Mesodermal cell (in vitro differentiated cells): ENCODE results near the gene PEX11B.
"Not testable (repeated sequence)": the region's sequence is repeated elsewhere in the genome, so short reads cannot be mapped to it uniquely, and the experiment has no call there.

Experiments
- H3K27ac ChIP-seq: 2 replicates; pipeline ENCODE4 v1.7.0; 2013; ENCODE audit warnings: mild to moderate bottlenecking, low read depth, low read length, moderate library complexity; ENCODE audit not compliant: severe bottlenecking
- H3K36me3 ChIP-seq: 2 replicates; pipeline ENCODE4 v1.7.1; 2013; ENCODE audit warnings: mild to moderate bottlenecking, low read length, moderate library complexity; ENCODE audit not compliant: control insufficient read depth, insufficient read depth
- H3K4me1 ChIP-seq: one replicate; pipeline ENCODE4 v1.7.1; 2013; ENCODE audit warnings: mild to moderate bottlenecking, low read length; ENCODE audit not compliant: insufficient read depth, control insufficient read depth, poor library complexity, severe bottlenecking
- H3K4me3 ChIP-seq: 2 replicates; pipeline ENCODE4 v1.7.0; 2013; ENCODE audit warnings: low read length, control low read depth, mild to moderate bottlenecking; ENCODE audit not compliant: insufficient read depth, poor library complexity, severe bottlenecking; ENCODE audit errors: extremely low read depth
- H3K9me3 ChIP-seq: 2 replicates; pipeline ENCODE4 v1.7.1; 2013; ENCODE audit warnings: mild to moderate bottlenecking, low read length, moderate library complexity; ENCODE audit not compliant: control insufficient read depth
- WGBS, 2 experiments: methylation state at CpG; one replicate each; pipeline ENCODE4 v1.1.5; 2013; ENCODE audit warnings: missing lambda C conversion rate in 2 of 2; ENCODE audit not compliant: insufficient coverage in 2 of 2; 5-methylcytosine and 5-hydroxymethylcytosine counted together

Gene PEX11B

DNA sequence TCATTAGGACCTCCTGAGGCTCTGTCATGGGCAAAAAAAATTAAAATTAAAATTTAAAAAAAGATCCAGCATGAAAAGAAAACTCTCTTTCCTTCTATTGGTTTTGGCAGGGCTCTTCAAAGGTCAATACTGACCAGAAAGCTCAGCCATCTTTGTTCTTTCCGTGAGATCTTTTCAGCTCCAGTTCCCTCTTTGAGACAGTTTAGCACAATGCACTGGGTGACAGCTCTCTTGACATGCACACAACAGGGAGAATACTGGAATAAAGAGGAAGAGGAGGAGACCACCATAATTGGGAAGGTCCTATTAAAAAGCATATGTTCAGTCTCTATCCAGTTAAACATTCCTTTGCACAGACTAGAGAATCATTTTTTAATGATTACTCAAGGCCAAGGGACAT is 33.0 kb upstream of the PEX11B start:
- H3K36me3 ChIP-seq: peaks cover 63% of the 10 kb centered on the region
- H3K9me3 ChIP-seq: no peaks in the 10 kb centered on the region
- no peak overlapping the region for H3K4me3 ChIP-seq
- 44 to 100% methylated on average over 1 of the region's 1 CpG for WGBS, 2 experiments
- no peak overlapping the region for H3K27ac ChIP-seq
- H3K4me1 ChIP-seq: peaks cover 11% of the 10 kb centered on the region

DNA sequence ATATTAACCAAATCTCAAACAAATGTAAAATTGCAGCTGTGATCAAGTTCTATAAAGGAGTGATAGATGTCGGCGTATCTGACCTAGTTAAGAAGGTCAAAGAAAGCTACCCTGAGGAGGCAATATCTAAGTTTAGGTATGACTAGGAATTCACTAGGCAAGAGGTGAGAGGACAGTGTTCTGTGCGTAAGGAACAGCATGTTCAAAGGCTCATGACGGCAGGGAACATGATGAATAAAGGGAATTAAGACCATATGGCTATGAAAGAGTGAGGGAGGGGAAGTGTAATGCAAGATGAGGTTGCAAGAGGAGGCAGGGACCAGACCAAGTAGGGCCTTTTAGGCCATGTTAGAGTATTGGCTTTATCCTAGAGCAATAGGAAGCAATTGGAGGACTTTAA is 30.7 kb upstream of the PEX11B start:
- WGBS, 2 experiments: 98 to 100% methylated on average over 4 of the region's 4 CpGs
- H3K36me3 ChIP-seq: peaks cover 66% of the 10 kb centered on the region

DNA sequence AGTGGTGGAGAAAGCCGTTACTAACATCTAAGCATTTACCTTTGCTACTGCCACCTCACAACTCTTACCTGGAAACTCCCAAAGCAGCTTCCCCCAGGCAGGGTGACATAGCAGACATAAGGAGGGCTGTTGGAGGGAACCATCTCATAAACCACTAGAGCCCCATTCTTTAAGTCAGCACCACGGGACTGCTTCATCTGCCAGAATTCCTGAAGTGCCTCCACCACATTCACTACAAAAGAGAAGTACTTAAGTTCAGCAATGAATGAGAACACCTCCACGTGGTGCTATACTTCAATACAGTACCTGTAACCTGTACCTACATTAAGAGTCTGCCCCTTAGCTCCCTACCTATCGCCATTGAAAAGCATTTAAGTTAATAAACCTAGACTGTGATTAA is 29.0 kb upstream of the PEX11B start:
- 54 to 64% methylated on average over 2 of the region's 4 CpGs for WGBS, 2 experiments
- no peaks in the 10 kb centered on the region for H3K9me3 ChIP-seq
- H3K4me3 ChIP-seq: no peak overlapping the region
- H3K36me3 ChIP-seq: peaks cover 68% of the 10 kb centered on the region
- no peak overlapping the region for H3K27ac ChIP-seq
- H3K4me1 ChIP-seq: no peaks in the 10 kb centered on the region

More for the DNA sequence above, 30.7 kb upstream of the PEX11B start:
- Histone ChIP-seq H3K27ac (no peak overlapping the region), H3K4me1 (no peaks in the 10 kb centered on the region), H3K9me3 (no peaks in the 10 kb centered on the region), H3K4me3 (no peak overlapping the region)

DNA sequence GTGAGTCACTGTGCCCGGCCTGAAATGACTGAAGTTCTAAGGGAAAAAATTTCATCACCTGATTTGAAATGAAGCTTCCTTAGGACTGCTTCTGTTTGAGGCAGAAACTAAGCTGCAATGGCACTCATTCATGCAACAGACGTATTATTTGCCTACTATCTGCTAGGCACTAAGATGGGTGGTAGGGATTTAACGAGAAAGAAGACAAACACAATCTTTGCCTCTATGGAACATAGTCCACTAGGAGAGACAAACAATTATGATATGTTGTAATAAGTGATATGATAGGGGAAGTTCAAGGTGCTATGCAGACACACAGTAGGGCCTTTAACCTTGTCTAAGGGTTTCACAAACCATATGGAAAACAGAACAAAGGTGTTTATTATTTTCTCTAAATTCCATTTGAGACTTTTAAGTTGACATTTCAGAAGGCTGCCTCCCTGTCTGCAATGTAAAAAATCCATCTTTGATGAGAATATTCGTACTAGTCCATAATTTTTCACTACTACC is 28.0 kb upstream of the PEX11B start:
- H3K36me3 ChIP-seq: peaks cover 67% of the 10 kb centered on the region
- H3K4me3 ChIP-seq: no peak overlapping the region
- H3K4me1 ChIP-seq: no peaks in the 10 kb centered on the region
- H3K27ac ChIP-seq: no peak overlapping the region
- WGBS, 2 experiments: 87 to 100% methylated on average over 2 to 3 of the region's 4 CpGs
- no peaks in the 10 kb centered on the region for H3K9me3 ChIP-seq

DNA sequence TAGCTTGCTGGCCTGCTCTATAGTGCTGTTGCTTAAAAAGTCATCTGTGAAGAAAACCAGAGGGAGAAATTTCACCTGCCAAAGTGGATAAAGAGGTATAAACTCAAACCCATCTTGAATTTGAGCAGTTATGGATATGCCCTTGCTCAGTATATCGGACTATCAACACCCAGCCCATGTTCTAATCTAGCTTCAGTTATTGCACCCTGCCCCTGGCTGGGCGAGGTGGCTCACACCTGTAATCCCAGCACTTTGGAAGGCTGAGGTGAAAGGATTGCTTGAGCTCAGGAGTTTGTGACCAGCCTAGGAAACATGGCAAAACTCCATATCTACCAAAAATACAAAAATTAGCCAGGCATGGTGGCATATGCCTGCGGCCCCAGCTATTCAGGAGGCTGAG is 26.0 kb upstream of the PEX11B start:
- peaks cover 77% of the 10 kb centered on the region for H3K36me3 ChIP-seq
- 80 to 91% methylated on average over 1 to 3 of the region's 3 CpGs for WGBS, 2 experiments

DNA sequence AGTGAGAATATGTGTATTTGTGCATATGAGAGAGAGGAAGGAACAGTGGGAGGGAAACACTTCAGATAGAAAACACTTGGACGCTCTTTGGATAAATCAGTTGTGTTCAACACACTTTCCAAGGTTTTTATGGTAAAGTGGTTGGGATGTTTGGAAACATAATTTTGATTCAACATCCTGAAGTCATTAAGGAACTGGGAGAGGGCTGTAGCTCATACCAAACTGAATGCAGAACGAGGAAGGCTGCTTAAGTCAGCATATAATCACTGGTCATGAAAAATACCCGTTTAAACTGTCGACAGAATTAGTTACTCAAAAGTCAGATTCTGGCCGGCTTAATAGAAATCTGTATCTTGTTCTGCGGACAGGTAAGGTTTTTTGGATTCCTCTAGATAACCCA is 24.4 kb upstream of the PEX11B start:
- WGBS, 2 experiments: 87 to 97% methylated on average over 5 to 6 of the region's 6 CpGs
- Histone ChIP-seq H3K9me3 (no peaks in the 10 kb centered on the region), H3K4me1 (no peaks in the 10 kb centered on the region), H3K27ac (no peak overlapping the region), H3K36me3 (peaks cover 66% of the 10 kb centered on the region), H3K4me3 (no peak overlapping the region)

More for the DNA sequence above, 26.0 kb upstream of the PEX11B start:
- H3K27ac ChIP-seq: no peak overlapping the region
- no peak overlapping the region for H3K4me3 ChIP-seq
- no peaks in the 10 kb centered on the region for H3K4me1 ChIP-seq
- no peaks in the 10 kb centered on the region for H3K9me3 ChIP-seq

GRCh38 chr1:145942405-145942804 is 23.9 kb upstream of the PEX11B start:
- Histone ChIP-seq H3K27ac (no peak overlapping the region), H3K9me3 (no peaks in the 10 kb centered on the region), H3K4me1 (no peaks in the 10 kb centered on the region), H3K4me3 (no peak overlapping the region), H3K36me3 (peaks cover 65% of the 10 kb centered on the region)
- 94 to 100% methylated on average over 3 to 4 of the region's 4 CpGs for WGBS, 2 experiments

- Histone ChIP-seq H3K4me1 (no peaks in the 10 kb centered on the region), H3K9me3 (no peaks in the 10 kb centered on the region), H3K36me3 (peaks cover 58% of the 10 kb centered on the region), H3K27ac (no peak overlapping the region), H3K4me3 (no peak overlapping the region)
- WGBS, 2 experiments: 100% methylated on average over 1 of the region's 1 CpG; no CpG with 5 or more reads in 1 of the 2 experiments
Observed at GRCh38 chr1:145937436-145937835, 18.9 kb upstream of the PEX11B start.

DNA sequence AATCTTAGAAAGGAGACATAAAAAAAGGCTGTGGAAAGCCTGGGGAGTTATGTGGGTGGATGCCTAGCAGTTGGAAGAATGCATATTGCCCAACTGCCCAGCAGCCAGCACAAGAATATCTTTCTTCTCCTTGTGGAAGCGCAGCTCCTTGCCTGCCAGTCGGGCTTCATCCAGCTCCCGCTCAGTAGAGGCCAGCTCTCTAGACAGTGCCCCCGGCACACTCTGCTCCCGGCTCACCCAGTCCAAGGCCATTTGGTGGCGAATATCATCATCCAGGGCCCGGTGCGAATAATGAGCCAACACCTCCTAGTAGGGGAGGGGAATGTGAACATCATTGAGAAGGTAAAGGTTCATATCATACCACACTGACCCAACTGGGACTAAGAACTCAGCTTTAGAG is 17.7 kb upstream of the PEX11B start:
- Histone ChIP-seq H3K4me1 (no peaks in the 10 kb centered on the region), H3K4me3 (no peak overlapping the region), H3K9me3 (no peaks in the 10 kb centered on the region), H3K36me3 (peaks cover 51% of the 10 kb centered on the region), H3K27ac (no peak overlapping the region)
- WGBS, 2 experiments: 91 to 96% methylated on average over 3 to 5 of the region's 8 CpGs

DNA sequence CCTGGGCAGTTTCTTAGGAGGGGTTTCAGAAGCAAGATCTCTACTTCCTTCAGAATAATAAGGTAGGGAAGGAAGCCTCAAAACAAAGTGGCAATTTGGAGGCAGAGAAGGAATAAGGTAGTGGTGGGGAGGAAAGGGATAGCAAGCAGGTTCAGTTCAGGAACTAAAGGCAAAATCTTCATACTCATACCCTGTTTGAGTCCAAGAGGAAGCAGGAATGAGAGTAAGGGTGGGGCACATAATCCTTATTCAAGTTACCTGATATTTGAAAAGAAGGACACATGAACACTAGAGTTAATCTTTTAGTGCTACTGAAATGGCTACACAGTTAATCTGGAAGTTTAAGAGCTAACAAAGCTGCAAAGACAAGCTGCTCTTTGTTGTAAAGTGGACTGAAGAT is 17.2 kb upstream of the PEX11B start:
- Histone ChIP-seq H3K4me1 (no peaks in the 10 kb centered on the region), H3K4me3 (no peak overlapping the region), H3K36me3 (peaks cover 51% of the 10 kb centered on the region), H3K9me3 (no peaks in the 10 kb centered on the region), H3K27ac (no peak overlapping the region)

DNA sequence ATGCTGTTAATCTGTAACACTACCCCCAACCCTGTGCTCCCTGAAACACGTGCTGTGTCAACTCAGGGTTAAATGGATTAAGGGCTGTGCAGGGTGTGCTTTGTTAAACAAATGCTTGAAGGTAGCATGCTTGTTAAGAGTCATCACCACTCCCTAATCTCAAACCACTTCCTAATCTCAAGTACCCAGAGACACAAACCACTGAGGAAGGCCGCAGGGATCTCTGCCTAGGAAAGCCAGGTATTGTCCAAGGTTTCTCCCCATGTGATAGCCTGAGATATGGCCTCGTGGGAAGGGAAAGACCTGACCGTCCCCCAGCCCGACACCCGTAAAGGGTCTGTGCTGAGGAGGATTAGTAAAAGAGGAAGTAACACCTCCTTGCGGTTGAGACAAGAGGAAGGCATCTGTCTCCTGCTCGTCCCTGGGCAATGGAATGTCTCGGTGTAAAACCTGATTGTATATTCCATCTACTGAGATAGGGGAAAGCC is 14.0 kb upstream of the PEX11B start:
- not testable (repeated sequence) for H3K27ac ChIP-seq, H3K4me3 ChIP-seq, H3K9me3 ChIP-seq, H3K4me1 ChIP-seq
- WGBS, 2 experiments: 17 to 25% methylated on average over 1 to 4 of the region's 9 CpGs
- H3K36me3 ChIP-seq: peaks cover 37% of the 10 kb centered on the region
